A549 (cell line): Measurements from ENCODE around the gene SLC25A30.

Experiments used
- CEBPB ChIP-seq, 2 experiments: fragments of >200 bp in 1 of 2; sonication (Bioruptor Twin) in 1 of 2; formaldehyde crosslinking in 1 of 2; IDR thresholded peaks; 2 replicates each; pipeline ENCODE4 v1.6.1; 2012 to 2016
- CHD2 ChIP-seq: fragments of 150-350 bp; IDR thresholded peaks from 2 replicates; pipeline ENCODE4 v1.6.1; 2014; ENCODE audit warnings: low read length; ENCODE audit not compliant: partially characterized antibody
- KDM1A ChIP-seq: fragments of 200-600 bp; sonication (generic); IDR thresholded peaks from 2 replicates; pipeline ENCODE4 v1.6.1; 2016; ENCODE audit warnings: low read depth, mild to moderate bottlenecking
- MAZ ChIP-seq: fragments of 150-350 bp; IDR thresholded peaks from 2 replicates; pipeline ENCODE4 v1.6.1; 2014; ENCODE audit warnings: antibody characterized with exemption, low read depth, low read length, borderline replicate concordance
- MYC ChIP-seq: IDR thresholded peaks from 2 replicates; pipeline ENCODE4 v1.6.1; 2012; ENCODE audit warnings: mild to moderate bottlenecking, inconsistent platforms, low read length, improper control_type of control experiment, borderline replicate concordance
- PHF8 ChIP-seq: fragments of 200-600 bp; sonication (generic); IDR thresholded peaks from 2 replicates; pipeline ENCODE4 v1.6.1; 2016; ENCODE audit warnings: low read depth, mild to moderate bottlenecking, antibody characterized with exemption, moderate library complexity, borderline replicate concordance
- POLR2A ChIP-seq: IDR thresholded peaks from 2 replicates; pipeline ENCODE4 v1.6.1; 2012; ENCODE audit warnings: mild to moderate bottlenecking, low read length
- RAD21 ChIP-seq, 2 experiments: fragments of >200 bp in 1 of 2; sonication (Bioruptor Twin) in 1 of 2; formaldehyde crosslinking in 1 of 2; IDR thresholded peaks in 1 of 2; conservative IDR thresholded peaks in 1 of 2; 2 replicates in 1 of 2; 3 replicates in 1 of 2; pipeline ENCODE4 v1.6.1; 2012 to 2018; ENCODE audit warnings: inconsistent platforms in 1 of 2
- RARB ChIP-seq: fragments of 250-450 bp; sonication (Bioruptor Pico); IDR thresholded peaks from 2 replicates; pipeline ENCODE4 v1.8.0; 2021; ENCODE audit warnings: mild to moderate bottlenecking, moderate library complexity
- RFX5 ChIP-seq: fragments of 450-650 bp; IDR thresholded peaks from 2 replicates; pipeline ENCODE4 v1.7.1; 2014; ENCODE audit warnings: antibody characterized with exemption, mild to moderate bottlenecking, moderate library complexity
- TP53 ChIP-seq: fragments of 250-450 bp; sonication (Bioruptor Pico); IDR thresholded peaks from 2 replicates; pipeline ENCODE4 v1.5.0; 2021; ENCODE audit warnings: mild to moderate bottlenecking, moderate library complexity
- ZFP36 ChIP-seq: fragments of 450-650 bp; IDR thresholded peaks from 2 replicates; pipeline ENCODE4 v1.6.1; 2014; ENCODE audit warnings: borderline replicate concordance; ENCODE audit not compliant: partially characterized antibody
- TF ChIP-seq, protein P1 (sequence below): fragments of >200 bp; sonication (Bioruptor Twin); formaldehyde crosslinking; IDR thresholded peaks from 3 replicates; pipeline ENCODE4 v1.5.1; 2016
- TF ChIP-seq, protein P2 (sequence below): IDR thresholded peaks from 2 replicates; pipeline ENCODE4 v1.6.1; 2012; ENCODE audit warnings: low read depth, borderline replicate concordance

DNA sequence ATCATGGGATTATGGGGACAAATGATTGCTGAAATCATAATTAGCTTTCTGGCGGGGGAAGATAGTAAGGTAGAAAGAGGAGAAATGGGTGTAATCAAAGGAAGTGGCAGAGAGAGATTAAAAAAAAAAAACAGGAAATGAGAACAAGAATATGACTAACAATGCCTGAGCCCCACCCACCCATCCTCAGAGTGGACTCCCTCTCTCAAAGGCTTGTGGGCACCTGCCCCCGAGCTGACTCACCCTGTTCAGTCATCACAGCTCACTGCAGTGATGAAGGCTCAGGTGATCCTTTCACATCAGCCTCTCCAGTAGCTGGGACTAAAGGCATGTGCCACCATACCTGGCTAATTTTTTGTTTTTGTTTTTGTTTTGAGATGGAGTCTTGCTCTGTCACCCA is 50.8 kb downstream of the SLC25A30 start:
- no peak for TF ChIP-seq PHF8
- TF ChIP-seq KDM1A: no peak
- TF ChIP-seq CEBPB (IDR thresholded peaks at IDR 0.05): no peak
- TF ChIP-seq, protein P1, sequence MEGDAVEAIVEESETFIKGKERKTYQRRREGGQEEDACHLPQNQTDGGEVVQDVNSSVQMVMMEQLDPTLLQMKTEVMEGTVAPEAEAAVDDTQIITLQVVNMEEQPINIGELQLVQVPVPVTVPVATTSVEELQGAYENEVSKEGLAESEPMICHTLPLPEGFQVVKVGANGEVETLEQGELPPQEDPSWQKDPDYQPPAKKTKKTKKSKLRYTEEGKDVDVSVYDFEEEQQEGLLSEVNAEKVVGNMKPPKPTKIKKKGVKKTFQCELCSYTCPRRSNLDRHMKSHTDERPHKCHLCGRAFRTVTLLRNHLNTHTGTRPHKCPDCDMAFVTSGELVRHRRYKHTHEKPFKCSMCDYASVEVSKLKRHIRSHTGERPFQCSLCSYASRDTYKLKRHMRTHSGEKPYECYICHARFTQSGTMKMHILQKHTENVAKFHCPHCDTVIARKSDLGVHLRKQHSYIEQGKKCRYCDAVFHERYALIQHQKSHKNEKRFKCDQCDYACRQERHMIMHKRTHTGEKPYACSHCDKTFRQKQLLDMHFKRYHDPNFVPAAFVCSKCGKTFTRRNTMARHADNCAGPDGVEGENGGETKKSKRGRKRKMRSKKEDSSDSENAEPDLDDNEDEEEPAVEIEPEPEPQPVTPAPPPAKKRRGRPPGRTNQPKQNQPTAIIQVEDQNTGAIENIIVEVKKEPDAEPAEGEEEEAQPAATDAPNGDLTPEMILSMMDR: no peak
- TF ChIP-seq ZFP36: no peak
- no peak for TF ChIP-seq RFX5
- no peak for TF ChIP-seq RARB (CRISPR knock-in tag)
- no peak for TF ChIP-seq RAD21 (conservative IDR thresholded peaks at IDR 0.05 in 1 of 2, IDR thresholded peaks at IDR 0.05 in 1 of 2)
- TF ChIP-seq, protein P2, sequence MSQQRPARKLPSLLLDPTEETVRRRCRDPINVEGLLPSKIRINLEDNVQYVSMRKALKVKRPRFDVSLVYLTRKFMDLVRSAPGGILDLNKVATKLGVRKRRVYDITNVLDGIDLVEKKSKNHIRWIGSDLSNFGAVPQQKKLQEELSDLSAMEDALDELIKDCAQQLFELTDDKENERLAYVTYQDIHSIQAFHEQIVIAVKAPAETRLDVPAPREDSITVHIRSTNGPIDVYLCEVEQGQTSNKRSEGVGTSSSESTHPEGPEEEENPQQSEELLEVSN: no peak
- no peak for TF ChIP-seq POLR2A
- TF ChIP-seq MYC: no peak
- TF ChIP-seq MAZ: no peak
- no peak for TF ChIP-seq TP53
- TF ChIP-seq CHD2: no peak
